Uterus (tissue), 4 donors: ENCODE measurements around the gene MGST2. TPM values are rescaled to one million over a fixed set of nuclear protein-coding genes. Genes with fewer than 3 reads are reported as not detected.

ENCODE experiments used
- DNase-seq, 2 donors: peaks; one replicate each; pipeline ENCODE4 v3.0.0-alpha.2; 2019 to 2020
- H3K27ac ChIP-seq, 2 donors: fragments of 200-600 bp; sonication (generic); 1 replicate in 1 of 2; 2 replicates in 1 of 2; pipeline ENCODE4 v1.5.1; 2016 to 2018
- H3K27me3 ChIP-seq, 2 donors: fragments of 200-600 bp; sonication (generic); one replicate each; pipeline ENCODE4 v1.5.1; 2018 to 2019; ENCODE audit warnings: control low read depth in 1 of 2
- H3K36me3 ChIP-seq, 2 donors: fragments of 200-600 bp; sonication (generic); one replicate each; pipeline ENCODE4 v1.5.1; 2019; ENCODE audit warnings: control low read depth in 1 of 2
- H3K4me1 ChIP-seq, 2 donors: fragments of 200-600 bp; sonication (generic); one replicate each; pipeline ENCODE4 v1.5.1; 2018 to 2019; ENCODE audit warnings: control low read depth in 1 of 2
- H3K4me3 ChIP-seq, 2 donors: fragments of 200-600 bp; sonication (generic); 1 replicate in 1 of 2; 2 replicates in 1 of 2; pipeline ENCODE4 v1.5.1; 2018 to 2019; ENCODE audit warnings: mild to moderate bottlenecking in 1 of 2
- H3K9me3 ChIP-seq, 2 donors: fragments of 200-600 bp; sonication (generic); one replicate each; pipeline ENCODE4 v1.5.1; 2019; ENCODE audit warnings: control low read depth in 1 of 2
- POLR2A ChIP-seq, 2 donors: fragments of 450-650 bp; IDR thresholded peaks; one replicate each; pipeline ENCODE4 v1.6.1; 2016; ENCODE audit warnings: antibody characterized with exemption in 2 of 2, mild to moderate bottlenecking in 1 of 2, moderate library complexity in 1 of 2
- intact Hi-C: fragments of 100-400 bp; cut with DNase I; formaldehyde crosslinking; loops from one replicate; pipeline ENCODE4 v1.15.1; 2023; ENCODE audit warnings: low total_unique reads
- total RNA-seq, 4 donors: library from RNA; depleted of rRNA in 3 of 4; stranded (reverse); fragments of >200 nt in 3 of 4; gene quantifications; one replicate each; pipeline versions ENCODE4 v1.1.0 to v1.2.4, GENCODE V29; 2014 to 2023
- TF ChIP-seq, protein P1 (sequence below), 4 experiments: fragments of 200-600 bp in 2 of 4; fragments of 450-650 bp in 2 of 4; sonication (generic) in 2 of 4; IDR thresholded peaks; one replicate each; pipeline ENCODE4 v1.5.1; 2016 to 2019; ENCODE audit warnings: antibody characterized with exemption in 4 of 4, mild to moderate bottlenecking in 2 of 4, moderate library complexity in 1 of 4
- donor health status: DM: yes; HTN: yes; CAD: no.

Gene MGST2
- total RNA-seq, 4 donors from 2014 or later = 19.4 to 141 (median 40.7) TPM

DNA sequence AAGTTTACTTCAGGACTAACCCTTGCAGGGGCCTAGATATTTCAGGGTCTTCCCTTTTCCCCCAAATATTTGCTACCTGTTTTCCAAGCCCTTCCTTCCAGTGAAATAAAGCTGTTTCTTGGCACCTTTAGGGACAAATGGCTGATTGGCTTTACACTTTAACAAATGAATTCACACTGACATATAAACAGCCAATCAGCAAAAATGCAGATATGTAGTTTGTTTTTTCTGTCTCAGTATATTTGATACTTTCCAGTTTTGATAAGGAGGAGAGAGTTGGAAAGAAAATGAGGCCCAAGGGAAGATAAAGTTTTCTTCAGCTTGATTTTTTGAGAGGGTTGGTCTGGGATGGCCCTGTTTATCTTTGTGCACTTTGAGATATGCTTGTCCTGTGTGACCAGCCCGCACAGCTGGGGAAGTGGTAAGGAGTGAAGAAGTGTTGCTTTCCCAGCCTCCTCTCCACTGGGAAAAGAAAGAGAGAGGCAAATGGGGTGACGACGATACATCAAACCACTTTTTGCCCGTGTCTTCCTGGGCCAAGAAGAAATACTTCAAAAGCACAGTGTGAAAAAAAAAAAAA, 67.5 kb downstream of the MGST2 start:
- Histone ChIP-seq H3K36me3 (no peaks in the 10 kb centered on the region), H3K4me1 (no peaks in the 10 kb centered on the region), H3K27me3 (no peaks in the 10 kb centered on the region), H3K27ac (peak overlapping the region; percentile 96 to 97), H3K4me3 (no peak overlapping the region), H3K9me3 (no peaks in the 10 kb centered on the region)
- TF ChIP-seq POLR2A (IDR thresholded peaks at IDR 0.05) = no peak
- DNase-seq = no peak
- intact Hi-C loops = loop anchor here (10.0 kb wide), 3 partner anchors 172 to 592 kb away; no protein-coding TSS in a partner anchor

DNA sequence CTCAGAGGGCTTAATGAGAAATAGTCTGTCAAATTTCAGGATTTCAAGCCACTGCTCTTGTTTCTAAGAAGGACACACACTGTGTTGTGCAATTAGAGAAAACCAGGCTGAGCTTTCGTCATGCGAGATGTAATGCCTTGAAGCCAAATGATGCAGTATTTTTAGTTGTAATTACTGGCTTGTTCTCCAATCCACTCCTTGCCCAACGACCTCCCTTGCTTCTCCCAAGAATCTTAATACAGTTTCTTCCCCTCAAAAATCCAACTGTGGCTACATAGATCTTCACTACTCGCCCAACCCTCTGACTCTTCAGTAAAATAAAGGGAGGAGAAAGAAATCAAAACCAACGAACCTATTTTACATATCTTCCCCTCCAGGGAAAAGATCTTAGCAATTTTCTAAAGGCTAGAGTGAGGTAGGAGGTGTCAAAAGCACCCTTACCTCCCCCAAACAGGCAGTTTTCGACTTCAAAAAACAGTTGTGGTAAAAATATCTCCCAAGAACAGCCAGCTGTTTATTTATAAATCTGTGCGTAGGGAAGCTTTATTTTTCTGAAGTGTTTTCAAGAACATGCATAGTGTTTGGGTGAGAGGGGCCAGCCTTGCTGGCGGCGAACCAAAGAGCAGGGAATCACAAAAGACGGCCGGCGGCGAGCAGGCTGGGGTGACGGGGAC, 68.7 kb downstream of the MGST2 start:
- intact Hi-C loops = loop anchor here (10.0 kb wide), 3 partner anchors 170 to 590 kb away; no protein-coding TSS in a partner anchor
- Histone ChIP-seq H3K4me1 (no peaks in the 10 kb centered on the region), H3K36me3 (no peaks in the 10 kb centered on the region), H3K27ac (peak overlapping the region; percentile 96 to 97), H3K27me3 (no peaks in the 10 kb centered on the region), H3K4me3 (peak overlapping the region; percentile 51 to 56), H3K9me3 (no peaks in the 10 kb centered on the region)
- TF ChIP-seq, protein P1, sequence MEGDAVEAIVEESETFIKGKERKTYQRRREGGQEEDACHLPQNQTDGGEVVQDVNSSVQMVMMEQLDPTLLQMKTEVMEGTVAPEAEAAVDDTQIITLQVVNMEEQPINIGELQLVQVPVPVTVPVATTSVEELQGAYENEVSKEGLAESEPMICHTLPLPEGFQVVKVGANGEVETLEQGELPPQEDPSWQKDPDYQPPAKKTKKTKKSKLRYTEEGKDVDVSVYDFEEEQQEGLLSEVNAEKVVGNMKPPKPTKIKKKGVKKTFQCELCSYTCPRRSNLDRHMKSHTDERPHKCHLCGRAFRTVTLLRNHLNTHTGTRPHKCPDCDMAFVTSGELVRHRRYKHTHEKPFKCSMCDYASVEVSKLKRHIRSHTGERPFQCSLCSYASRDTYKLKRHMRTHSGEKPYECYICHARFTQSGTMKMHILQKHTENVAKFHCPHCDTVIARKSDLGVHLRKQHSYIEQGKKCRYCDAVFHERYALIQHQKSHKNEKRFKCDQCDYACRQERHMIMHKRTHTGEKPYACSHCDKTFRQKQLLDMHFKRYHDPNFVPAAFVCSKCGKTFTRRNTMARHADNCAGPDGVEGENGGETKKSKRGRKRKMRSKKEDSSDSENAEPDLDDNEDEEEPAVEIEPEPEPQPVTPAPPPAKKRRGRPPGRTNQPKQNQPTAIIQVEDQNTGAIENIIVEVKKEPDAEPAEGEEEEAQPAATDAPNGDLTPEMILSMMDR (IDR thresholded peaks at IDR 0.05) = no peak
- no peak for TF ChIP-seq POLR2A (IDR thresholded peaks at IDR 0.05)
- DNase-seq = peak; percentile 43 to 74

DNA sequence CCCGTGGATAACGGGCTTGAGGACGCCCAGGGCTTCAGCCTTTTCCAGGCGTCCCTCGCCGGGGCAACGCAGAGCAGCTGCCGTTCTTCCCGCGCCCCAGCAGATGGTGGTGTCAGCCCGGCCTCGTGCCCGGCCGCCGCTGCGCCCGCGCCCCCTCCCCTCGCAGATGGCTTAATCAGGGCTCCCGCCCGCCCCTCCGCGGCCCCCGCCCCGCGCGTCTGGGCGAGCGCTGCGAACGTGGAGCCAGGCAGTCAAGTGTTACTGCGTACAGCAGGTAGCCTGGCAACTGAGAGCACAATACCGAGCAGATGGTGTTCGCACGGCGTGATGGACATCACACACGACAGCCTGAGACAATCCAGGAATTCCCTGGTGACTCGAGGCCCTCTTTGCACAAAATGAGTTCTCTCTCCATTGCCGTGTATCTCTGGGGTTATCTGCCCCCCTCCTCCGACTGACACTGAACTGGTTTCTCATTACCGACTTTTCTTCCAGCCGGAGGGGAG, 69.3 kb downstream of the MGST2 start:
- intact Hi-C loops = loop anchor here (10.0 kb wide), 3 partner anchors 170 to 590 kb away; no protein-coding TSS in a partner anchor
- no peaks in the 10 kb centered on the region for H3K4me1 ChIP-seq
- peak; percentile 91 to 95 for DNase-seq
- no peaks in the 10 kb centered on the region for H3K36me3 ChIP-seq
- peak overlapping the region; percentile 51 to 56 for H3K4me3 ChIP-seq
- TF ChIP-seq, protein P1 (IDR thresholded peaks at IDR 0.05) = peak; percentile 78 to 94 (median 88)
- TF ChIP-seq POLR2A (IDR thresholded peaks at IDR 0.05) = peak; percentile 5 to 53
- H3K27me3 ChIP-seq = no peaks in the 10 kb centered on the region
- H3K9me3 ChIP-seq = no peaks in the 10 kb centered on the region
- H3K27ac ChIP-seq = peak overlapping the region; percentile 96 to 97

DNA sequence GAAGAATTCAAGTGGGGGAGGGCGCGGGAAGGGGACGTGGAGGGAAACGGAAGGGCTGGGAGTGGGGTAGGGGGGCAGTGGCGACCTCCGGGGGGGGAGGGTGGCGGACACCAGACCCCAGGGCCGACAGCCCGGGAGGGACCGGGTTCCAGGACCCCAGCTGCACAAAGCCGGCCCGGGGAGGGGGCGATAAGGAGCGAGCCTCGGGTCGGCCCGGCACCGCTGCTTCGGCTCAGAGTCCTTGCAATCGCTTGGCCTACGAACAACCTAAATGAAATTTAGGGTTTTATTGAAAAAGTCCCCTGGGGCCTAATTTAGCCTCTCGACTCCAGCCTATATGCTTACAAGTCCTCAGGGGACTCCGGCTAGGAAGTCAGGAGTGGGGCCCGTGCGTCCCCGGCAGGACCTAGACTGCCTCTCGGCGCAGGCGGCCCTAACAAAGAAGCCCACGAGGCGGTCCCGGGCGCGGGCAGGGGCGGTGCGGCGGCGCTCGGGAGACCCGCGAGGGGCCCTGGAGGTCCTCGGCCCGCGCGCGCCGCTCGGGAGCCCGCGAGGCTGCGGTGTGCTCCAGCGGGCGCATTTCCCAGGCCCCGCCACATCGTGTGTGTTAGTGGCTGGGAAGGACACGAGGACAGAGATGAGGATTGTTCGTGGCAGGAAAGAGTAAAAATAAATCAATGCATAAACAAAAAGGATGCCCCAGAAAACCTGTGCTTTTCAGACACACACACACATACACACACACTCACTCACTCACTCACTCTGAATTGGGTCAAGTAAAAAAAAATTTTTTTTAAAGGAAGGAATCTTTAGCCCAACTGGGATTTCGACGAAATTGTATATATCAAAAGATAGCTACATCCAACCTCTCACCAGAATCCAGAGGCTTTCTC, 70.0 kb downstream of the MGST2 start:
- H3K9me3 ChIP-seq = no peaks in the 10 kb centered on the region
- TF ChIP-seq, protein P1 (IDR thresholded peaks at IDR 0.05) = peak in 1 of 4 experiments; percentile 17
- TF ChIP-seq POLR2A (IDR thresholded peaks at IDR 0.05) = no peak
- no peaks in the 10 kb centered on the region for H3K36me3 ChIP-seq
- peak; percentile 44 to 49 for DNase-seq
- H3K27ac ChIP-seq = peak overlapping the region; percentile 96 to 97
- peaks cover under 1 to 4% of the 10 kb centered on the region in 2 donors for H3K4me1 ChIP-seq
- H3K4me3 ChIP-seq = peak overlapping the region; percentile 51 to 56
- intact Hi-C loops = loop anchor here (10.0 kb wide), 3 partner anchors 169 to 589 kb away; no protein-coding TSS in a partner anchor
- H3K27me3 ChIP-seq = no peaks in the 10 kb centered on the region

DNA sequence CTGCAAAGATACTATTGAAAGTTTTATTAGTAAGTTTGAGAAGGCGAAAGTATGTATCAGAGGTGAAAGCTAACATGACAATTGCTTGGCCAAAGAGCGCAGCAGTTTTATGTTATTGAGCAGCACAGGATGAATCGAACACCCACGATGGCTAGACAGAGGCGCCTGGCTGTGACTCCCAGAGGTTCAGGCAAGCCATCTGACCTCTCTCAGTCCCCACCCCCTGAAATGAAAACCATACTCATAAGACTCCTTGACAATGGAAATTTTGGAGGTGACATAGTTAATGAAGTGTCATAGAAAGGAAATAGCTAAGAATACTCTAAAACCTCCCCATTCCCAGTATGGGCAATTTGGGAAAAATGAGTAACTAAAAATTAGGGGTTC, 70.6 kb downstream of the MGST2 start:
- Histone ChIP-seq H3K4me1 (peaks cover 5 to 8% of the 10 kb centered on the region in 2 donors), H3K9me3 (no peaks in the 10 kb centered on the region), H3K36me3 (no peaks in the 10 kb centered on the region), H3K27ac (peak overlapping the region; percentile 96 to 97), H3K27me3 (no peaks in the 10 kb centered on the region), H3K4me3 (no peak overlapping the region)
- DNase-seq = no peak
- no peak for TF ChIP-seq POLR2A (IDR thresholded peaks at IDR 0.05)
- TF ChIP-seq, protein P1 (IDR thresholded peaks at IDR 0.05) = no peak
- intact Hi-C loops = loop anchor here (10.0 kb wide), 3 partner anchors 169 to 589 kb away; no protein-coding TSS in a partner anchor
